Activated CD8-positive, alpha-beta memory T cell treated with anti-CD3 and anti-CD28 coated beads, Interleukin-2, amount 50 U/mL, for 4 hours (primary cell): Measurements from ENCODE around the gene SLC7A11.
A peak's percentile ranks its signal among the peaks of the same experiment; 100 is the strongest.

Source experiments
- DNase-seq: peaks from one replicate; pipeline ENCODE4 v3.0.0-alpha.2; 2020

The SLC7A11 gene

DNA sequence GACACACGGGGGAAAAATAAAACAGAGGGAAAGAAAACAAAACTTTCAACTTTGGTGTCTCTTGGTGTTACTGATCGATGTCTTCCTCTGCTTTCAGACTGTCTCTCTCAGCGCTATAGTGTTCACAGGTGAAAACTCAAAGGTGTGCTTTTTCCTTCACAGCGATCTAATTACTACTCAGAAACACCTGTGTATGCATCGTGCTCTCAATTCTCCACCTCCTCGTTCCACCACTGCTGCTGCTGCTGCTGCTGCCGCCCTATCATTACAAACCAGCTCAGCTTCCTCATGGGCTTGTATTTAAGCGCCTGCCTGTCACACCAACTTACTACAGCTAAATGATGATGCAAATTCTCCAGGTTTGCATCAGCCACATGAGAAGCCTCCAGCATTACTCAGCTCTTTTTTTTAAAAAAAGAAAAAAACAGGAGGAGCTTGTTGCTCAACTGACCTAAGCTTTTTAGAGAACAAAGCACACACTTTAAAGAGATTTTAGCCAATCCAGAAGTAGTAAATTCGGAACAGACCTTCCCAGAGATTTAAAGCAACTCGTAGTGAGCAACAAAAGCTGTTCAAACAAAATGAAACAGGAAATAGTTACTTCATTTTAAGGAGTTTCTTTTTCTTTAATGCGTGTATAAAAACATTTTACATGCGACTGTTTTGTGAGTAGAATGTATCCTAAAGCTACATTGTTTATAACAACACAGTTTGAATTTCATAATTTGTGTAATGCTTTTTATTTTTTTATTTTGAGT lies at the start of gene SLC7A11:
TSS of gene SLC7A11 (minus strand) at position 274 of the 758 bp plus-strand sequence. CDS start 280 bp downstream, outside the sequence.
- DNase-seq, result peak; percentile 14

DNA sequence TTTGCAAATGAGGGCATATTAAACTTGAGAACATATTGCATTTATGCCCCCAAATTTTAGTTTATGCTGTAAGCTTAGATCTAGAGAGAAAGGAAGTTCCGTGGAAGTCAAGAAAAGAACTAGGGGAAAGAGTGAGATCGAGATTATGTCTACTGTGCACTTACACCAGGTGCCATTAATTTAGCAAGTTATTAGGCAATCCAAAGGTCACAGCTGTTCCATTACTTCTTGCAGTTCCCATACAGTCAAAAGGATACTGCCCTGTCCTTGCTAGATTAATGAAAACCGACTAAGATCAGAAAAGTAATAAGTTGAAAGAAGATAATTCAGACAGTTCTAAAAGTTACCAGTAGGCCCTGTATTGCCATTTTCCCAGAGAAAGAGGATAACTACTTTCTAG lies 49.3 kb upstream of the SLC7A11 start:
- DNase-seq, result no peak

DNA sequence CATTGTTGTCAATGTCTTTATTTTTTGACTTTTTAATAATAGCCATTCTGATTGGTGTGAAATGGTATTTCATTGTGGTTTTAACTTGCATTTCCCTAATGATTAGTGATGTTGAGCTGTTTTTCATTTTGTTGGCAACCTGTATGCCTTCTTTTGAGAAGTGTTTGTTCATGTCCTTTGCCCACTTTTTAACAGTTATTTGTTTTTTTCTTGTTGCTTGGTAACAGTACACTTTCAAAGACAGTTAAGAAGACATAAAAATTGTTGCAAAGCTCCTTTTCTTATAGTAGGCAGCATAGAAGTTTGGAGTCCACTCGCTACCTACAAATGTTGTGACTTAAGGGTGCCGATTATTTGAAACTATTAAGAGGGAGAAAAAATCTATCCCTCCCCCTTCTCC lies 48.7 kb upstream of the SLC7A11 start:
- no peak for DNase-seq

DNA sequence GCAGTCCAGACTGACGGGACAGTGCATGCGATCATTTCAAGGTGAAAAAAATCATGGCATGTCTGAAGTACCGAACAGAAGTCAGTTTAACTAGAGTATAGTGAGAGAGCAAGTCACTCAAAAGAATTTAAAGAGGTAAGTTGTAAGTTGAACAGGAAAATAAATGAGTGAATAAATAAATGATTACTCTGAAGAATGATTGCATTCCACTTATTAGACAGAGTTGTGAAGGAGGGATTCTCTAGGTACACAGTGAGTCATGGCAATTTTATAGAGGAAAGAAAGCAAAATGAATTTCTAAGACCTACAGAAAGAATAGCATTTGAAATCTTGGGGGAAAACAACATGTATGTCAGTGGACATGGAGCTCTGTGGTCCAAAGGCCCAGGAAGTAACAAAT lies 37.1 kb upstream of the SLC7A11 start:
- DNase-seq, result no peak

DNA sequence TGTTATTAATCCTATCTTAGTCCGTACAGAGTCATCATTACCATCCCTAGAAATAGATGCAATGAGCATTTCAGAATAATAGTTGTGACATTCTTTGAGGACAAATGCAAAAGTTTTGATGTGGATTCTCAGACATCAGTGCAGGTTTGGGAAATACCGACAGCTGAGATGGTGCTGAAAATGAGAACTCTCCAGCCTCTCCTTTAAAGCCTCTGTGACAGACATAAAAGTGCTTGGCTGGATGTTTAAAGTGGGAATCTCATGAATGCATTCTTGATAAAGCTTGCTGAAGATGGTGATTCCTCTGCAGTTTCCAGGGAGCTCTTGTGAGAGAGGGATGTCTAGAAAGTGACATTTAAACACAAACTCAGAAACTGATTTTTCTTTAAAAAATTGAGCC lies 35.0 kb upstream of the SLC7A11 start:
- DNase-seq, result no peak

DNA sequence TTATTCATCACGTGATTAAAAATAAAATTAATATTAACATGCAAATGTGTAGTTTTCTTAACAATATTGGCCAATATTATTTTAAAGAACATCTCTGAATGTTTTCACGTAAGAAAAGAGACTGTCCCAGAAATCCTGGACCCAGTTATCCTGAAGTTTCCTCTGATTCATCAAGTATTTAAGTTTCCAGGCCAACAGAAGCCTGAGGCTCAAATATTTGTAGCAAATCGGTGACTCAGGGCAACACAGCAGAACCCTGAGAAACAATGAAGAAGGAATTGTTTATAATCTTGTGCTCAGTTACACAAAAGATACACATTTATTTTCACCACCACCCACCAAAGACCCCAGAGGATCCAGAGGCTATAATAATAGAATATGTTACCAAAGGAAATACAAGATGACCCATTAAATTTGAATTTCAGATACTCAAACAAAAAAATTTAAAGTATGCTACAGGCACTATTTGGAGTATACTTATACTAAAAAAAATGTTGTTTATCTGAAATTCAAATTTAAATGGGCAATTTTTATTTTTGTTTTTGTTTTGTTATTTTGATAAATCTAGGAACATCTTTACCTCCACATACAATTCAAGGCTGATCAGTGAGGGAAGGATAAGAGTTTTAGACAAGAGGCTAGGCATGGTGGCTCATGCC lies 33.9 kb upstream of the SLC7A11 start:
- no peak for DNase-seq

DNA sequence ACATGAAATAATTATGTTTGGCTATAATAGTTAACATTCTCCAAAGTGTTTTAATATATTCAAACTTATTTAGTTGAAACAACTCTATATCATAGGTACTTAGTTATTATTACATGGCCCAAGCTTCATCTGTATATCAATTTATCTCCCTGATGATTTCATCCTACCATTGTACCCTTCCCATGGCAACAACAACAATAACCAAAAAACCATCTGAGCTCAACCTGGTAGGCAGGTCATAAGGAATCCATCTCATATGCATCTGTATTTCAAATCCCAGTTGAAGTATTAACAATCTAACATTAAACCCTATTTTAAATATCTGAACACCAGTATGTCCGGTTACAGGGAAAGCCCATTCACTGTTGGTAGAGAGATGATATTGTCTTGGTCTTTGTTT lies 33.1 kb upstream of the SLC7A11 start:
- no peak for DNase-seq

DNA sequence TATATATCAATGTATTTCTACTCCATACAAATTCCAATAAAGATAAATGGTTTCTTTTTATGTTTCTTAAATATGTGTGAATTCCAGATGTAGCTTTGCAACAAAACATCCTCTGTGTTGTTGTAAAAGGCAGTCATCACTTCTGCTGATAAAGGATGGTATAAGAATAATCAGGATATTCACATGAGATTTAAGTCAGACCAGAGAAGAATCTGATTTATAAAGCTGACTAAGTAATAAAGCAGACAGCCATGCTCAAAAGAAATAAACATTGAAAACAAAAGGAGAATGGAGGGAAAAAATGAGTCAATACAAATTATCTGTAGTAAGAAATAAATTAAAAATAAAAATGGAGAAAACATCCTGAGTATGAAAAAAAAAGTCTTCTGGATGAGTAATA lies 27.0 kb upstream of the SLC7A11 start:
- DNase-seq, result no peak

DNA sequence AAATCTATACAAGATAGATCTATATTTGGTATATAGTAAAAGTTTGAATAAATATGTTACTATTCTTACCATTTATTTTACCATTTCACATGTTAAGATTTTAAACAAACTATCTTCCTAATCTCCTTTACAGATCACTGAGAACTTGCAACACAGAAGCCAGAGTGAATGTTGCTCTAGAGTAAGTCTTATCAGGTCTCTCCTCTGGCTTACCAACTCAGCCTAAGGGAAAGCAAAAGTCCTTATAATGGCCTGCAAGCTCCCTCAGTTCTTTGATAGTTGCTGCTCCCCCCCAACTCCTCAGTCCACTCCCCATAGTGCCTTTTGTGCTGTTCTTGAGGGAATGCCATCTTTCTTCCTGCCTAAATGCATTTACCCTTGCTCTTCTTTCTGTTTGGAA lies 25.7 kb upstream of the SLC7A11 start:
- no peak for DNase-seq

DNA sequence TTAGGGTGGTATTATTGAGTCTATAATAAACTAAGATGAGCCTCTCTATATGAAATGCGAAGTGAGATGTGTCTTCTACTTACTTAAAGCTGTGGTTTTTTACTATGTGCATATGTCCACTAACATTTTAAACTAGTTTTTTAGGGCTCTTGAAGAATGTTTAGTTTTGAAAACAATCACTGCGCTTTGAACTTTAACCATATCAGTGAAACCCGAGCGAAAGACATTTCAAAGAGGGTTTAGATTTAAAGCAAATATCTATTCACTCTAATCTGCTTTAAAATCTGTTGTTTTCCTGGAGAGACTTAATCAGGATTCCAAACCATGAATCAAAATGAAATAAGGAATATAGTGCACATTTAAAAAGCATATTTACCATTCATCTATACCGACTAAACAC lies 24.8 kb upstream of the SLC7A11 start:
- DNase-seq, result no peak

DNA sequence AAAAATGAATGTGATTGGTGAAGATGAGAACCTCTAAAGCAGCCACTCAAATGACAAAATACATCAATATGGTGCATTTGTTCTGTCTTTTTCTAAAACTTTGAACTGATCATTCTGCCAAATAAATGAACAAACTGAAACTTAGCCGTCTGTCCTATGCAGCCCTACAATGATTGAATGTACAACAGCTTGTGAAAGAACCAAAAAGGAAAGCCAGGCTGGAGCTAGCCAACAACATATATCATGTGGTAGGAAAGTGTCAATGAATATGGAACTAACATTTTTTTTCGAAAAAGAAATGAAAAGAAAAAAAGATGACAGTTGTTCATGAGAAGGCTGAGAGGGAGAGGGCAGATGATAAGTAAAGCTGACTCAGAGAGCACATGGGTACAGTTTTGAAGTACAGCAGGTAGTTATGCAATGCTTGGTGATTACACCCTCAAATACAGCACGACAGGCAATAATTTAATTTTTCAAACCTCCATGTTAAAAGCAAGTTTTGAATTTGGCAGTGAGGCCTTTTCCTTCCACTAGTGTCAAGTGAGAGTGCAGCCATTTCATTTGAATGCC lies 21.2 kb upstream of the SLC7A11 start:
- DNase-seq, result no peak

DNA sequence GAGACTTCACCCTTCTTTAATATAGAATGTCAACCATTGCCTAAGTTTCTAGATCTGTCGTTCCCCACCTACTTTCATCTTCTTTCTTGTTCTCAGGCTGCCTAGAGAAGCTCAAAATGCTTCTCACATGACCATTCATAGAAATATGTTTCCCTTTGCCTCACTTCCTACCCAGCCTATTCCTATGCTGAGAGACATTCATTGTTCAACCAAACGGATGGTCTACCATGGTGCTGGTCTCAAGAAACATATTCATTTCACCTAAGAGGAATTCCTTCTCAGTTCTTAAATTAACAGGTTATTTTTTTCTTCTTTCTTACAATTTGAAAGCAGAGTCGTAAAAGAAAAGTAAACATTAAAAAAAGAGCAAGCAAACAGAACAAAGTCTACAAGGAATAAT lies 20.3 kb upstream of the SLC7A11 start:
- DNase-seq, result no peak

DNA sequence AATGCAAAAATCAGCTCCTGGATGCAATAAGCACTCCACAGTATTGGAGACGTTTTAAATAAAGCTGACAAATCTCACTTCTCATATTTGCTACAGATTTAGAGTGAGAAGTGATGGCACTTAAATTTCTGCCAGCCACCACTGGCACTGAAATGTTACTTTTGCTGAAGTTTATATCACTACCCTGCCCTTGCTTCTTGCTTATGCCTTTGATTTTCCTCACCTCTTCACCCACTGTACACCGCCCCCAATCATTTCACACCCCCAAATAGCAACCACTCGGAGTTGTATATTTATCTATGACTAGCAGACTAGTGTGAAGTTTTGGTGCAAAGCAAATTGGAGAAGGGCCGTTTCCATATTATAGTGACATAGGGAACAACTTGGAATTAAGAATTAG lies 19.9 kb upstream of the SLC7A11 start:
- no peak for DNase-seq

DNA sequence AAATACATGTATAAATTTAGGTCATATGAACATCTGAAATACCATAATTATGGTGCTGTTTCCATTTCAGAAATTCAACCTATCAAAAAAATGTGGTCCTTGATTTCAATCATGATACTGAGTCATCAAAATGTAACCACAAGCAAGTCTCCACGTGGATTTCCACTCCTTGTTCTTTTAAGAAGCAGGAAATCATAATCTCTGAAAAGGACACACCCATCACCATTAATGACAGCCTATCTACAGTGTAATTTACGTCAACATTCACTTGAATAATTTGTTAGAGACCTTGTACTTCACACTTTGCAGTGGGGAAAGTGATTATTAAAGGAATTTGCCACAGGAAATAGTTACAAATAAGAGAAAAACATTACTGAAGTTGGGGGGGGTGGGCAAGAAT lies 17.7 kb upstream of the SLC7A11 start:
- no peak for DNase-seq

DNA sequence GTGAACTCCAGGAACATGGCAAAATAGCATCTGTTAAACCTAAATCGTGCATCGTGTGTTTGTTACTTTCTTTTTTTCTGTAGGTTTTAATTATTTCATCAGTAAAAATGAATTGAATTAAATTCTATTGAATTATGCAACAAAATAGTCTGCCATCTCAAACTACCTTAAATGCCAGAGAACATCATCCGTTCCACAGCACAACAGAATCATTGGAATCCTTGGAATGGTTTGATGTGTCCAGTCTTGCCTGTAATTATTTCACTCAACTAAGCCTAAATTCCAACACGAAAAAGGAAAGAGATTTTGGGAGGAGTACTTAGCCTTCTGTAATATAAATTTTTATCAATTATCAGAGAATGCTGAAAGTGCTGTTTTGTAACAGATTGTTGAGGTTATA lies 17.1 kb upstream of the SLC7A11 start:
- no peak for DNase-seq

DNA sequence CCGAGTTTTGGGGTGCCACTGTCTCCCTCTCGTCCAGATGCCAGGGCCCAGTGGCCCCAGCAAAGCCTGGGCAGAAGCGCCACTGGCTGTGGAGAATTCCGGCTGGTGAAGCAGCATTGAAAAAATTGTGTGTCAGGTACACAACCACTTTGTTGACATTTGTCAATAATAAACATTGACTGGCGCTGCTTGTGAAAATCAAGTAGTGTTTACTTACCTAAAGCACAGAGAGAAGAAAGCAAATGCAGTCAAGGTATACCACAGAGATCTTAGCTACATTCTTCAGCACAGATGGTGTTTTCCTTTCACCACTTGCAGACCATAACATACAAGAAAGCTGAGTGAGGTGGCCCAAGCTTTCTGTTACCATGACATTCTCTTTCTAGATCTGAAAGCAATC lies 14.5 kb upstream of the SLC7A11 start:
- no peak for DNase-seq

DNA sequence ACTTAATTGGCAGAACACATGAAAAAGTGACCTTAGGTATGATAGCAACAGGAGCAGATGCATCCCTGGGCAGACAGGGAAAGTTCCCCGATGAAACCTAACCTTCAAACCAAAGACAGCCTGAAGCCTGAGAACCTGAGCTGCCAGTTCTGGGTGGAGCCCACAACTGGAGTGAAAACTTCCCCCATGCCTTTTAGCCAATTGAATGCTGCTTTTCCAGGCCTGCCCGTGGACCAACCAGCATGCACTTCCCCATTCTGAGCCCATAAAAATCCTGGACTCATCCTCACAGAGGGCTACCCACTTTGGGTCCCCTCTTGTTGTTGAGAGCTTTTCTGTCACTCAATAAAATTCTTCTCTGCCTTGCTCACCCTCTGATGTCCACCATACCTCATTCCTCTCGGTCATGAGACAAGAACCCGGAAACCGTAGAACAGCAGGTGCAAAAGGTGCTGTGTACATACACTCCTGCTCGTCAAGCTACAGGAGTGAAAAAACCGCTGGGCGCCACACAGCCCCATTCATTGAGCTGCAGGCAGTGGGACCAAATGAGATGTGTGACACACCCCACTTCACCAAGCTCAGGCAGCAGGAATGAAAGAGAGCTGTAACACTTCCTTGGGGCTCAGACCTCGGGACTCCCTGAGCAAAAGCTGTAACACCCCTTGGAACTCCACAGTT lies 13.9 kb upstream of the SLC7A11 start:
- DNase-seq, result no peak

DNA sequence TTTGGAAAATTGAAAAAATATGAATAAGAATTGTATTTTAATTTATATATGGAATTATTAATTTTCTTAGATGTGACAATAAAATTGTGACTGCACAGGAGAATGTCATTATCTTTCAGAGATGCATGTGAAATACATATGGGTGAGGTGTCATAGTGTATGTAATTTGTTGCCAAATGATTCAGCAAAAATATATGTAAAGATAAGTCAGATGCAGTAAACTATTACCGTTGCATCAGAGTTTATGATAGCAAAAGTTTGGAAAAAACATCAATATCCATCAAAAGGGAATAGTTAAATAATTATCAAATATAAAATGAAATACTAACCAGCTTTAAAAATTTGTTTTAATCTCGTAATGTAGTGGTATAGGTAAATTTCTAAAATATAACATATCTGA lies 10.4 kb upstream of the SLC7A11 start:
- no peak for DNase-seq

DNA sequence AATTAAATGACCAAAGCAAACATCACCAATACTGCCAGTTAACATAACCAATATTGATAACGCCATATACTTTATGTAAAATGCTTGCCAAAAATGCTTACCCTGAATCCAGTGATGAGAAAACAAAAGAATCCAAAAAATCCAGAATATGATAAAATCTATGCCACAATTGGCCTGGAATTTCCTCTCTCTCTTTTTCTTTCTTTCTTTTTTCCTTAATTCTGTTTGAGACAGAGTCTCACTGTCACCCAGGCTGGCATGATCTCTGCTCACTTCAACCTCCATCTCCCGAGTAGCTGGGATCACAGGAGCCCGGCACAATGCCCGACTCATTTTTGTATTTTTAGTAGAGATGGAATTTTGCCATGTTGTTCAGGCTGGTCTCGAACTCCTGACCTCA lies 9.8 kb upstream of the SLC7A11 start:
- no peak for DNase-seq

DNA sequence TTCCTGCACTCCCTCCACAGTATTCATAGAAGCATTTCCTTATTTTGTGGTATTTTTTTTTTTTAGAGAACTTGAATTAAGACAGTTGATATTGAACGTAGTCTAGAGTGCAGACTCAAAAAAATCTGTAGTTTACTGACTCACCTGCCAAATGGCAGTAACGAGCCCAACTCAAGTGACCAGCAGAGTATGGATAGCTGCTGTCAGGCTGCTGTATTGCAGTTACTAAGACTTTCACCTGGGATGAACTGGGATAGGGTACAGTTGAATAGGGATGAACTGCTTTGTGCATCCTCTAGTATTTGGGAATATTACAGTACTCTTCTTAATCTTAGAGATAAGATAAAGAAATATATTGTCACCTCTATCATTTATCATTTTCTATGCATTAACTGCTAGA lies 7.0 kb upstream of the SLC7A11 start:
- DNase-seq, result no peak

DNA sequence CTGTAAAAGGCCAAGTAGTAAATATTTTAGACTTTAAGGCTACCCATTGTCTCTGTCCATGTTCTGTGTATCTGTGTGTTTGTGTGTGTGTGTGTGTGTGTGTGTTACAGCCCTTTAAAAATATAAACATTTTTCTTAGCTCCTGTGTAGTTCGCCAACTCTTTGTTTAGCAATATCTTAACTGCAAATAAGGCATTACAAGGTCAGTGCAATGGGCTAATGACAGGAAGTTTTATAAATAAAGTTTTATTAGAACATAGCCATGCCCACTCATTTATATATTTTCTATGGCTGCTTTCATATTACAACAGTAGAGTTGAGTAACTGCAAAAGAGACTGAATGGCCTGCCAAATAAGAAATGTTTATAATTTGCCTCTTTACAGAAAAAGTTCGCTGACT lies 5.9 kb upstream of the SLC7A11 start:
- no peak for DNase-seq

DNA sequence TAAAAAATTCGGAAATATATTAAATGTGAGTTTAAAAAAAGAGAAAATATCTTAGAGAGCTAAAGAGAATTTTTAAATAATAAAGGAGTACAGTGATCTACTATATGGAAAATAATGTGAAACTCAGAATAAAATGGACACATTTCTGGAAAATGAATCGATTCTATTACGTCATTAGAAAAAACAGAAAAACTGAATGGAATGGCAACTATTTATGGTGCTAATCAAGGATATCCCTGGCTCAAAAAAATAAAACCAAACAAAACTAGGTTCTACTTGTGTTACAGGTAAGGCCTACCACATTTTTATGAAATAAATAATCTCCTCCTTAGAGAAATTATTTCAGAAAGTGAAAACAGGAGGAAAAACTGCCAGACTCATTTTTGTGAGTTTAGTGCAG lies 5.5 kb upstream of the SLC7A11 start:
- no peak for DNase-seq

DNA sequence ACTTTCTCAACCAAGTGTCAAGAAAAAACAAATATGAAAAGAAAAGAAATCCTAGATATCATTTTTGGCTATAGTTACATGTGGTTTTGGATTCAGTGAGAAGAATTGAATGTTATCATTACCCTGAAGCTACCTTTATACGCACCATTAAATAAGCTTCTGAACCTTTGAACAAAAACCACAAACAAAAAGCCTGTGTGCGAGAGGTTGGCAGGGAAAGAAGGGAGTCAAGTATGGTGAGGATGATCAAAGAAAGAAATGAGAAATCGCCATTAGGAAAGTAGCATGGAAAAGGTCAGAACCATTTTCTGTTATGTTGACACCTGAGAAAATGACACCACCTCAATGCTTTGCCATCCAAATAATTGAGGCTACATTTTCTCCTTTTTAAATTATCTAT lies 1.2 kb upstream of the SLC7A11 start:
- DNase-seq, result no peak

DNA sequence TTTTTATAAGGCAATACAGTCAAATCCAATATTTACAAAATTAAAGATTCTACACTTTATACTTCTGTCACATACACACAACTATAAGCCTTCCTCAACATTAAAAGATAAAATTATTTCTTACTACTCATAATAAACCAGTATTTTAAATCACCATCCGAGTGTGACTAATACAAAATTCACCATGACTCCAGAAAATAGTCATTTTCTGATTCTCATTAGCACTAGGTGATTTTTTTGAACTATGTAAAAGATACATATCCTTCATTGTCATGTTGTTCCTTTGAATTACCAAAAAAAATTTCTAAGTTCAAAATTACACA lies 646 bp upstream of the SLC7A11 start:
- DNase-seq, result no peak
